Endothelial cell of umbilical vein (primary cell): ENCODE data around the gene TLN1. TPM values are rescaled to one million over a fixed set of nuclear protein-coding genes. Genes with fewer than 3 reads are reported as not detected.

Source experiments
- BruUV-seq: library from RNA; stranded (reverse); fragments of 400-500 nt; replicated peaks from 2 replicates; lab custom pipeline; 2021; lab: Mats Ljungman, UMichigan
- CTCF ChIA-PET: fragments of 300-600, 350-600 bp; sonication (Branson Sonifier 250); formaldehyde crosslinking; loops from one replicate; lab custom pipeline; 2021; ENCODE audit warnings: antibody characterized with exemption, inconsistent platforms; lab: Charles Lee
- POLR2A ChIA-PET: fragments of 300-600, 350-600 bp; sonication (Branson Sonifier 250); formaldehyde crosslinking; loops from one replicate; lab custom pipeline; 2021; ENCODE audit warnings: antibody characterized with exemption, inconsistent platforms; lab: Charles Lee
- DNase-seq: peaks from one replicate; pipeline ENCODE4 v3.0.0-alpha.2; 2011; ENCODE audit warnings: low read depth, low spot score
- FAIRE-seq: peaks from 2 replicates; lab custom pipeline; 2011; peaks lifted over from hg19 to GRCh38; lab: Jason Lieb, UNC
- H2AFZ ChIP-seq: 2 replicates; pipeline ENCODE4 v1.6.0; 2012; ENCODE audit warnings: low read depth, low read length, control low read depth, inconsistent platforms
- H3K27ac ChIP-seq: 2 replicates; pipeline ENCODE4 v1.5.1; 2011; ENCODE audit warnings: low read depth, mild to moderate bottlenecking, control low read depth, low read length, moderate library complexity; ENCODE audit not compliant: insufficient read depth
- H3K27me3 ChIP-seq, 2 experiments: 2 replicates each; pipeline versions ENCODE4 v1.6.0 to v1.6.1; 2011; ENCODE audit warnings: low read length in 2 of 2, mixed read lengths in 1 of 2; ENCODE audit not compliant: control insufficient read depth in 2 of 2, insufficient read depth in 2 of 2
- H3K36me3 ChIP-seq, 2 experiments: 2 replicates in 1 of 2; 3 replicates in 1 of 2; pipeline ENCODE4 v1.5.1; 2011; ENCODE audit warnings: low read length in 2 of 2, mild to moderate bottlenecking in 1 of 2, moderate library complexity in 1 of 2; ENCODE audit not compliant: control insufficient read depth in 2 of 2, insufficient read depth in 2 of 2; ENCODE audit errors: extremely low read depth in 1 of 2
- H3K4me1 ChIP-seq: 3 replicates; pipeline ENCODE4 v1.5.1; 2011; ENCODE audit warnings: mild to moderate bottlenecking, low read length; ENCODE audit not compliant: control insufficient read depth, insufficient read depth; ENCODE audit errors: extremely low read depth
- H3K4me2 ChIP-seq: 2 replicates; pipeline ENCODE4 v1.6.1; 2011; ENCODE audit warnings: low read length, control low read depth, mixed read lengths; ENCODE audit not compliant: insufficient read depth
- H3K4me3 ChIP-seq, 3 experiments: fragments of 200-600 bp in 1 of 3; sonication (generic), shearing (Covaris generic) in 1 of 3; replicated peaks in 1 of 3; 2 replicates each; pipeline ENCODE4 v1.5.1; 2011 to 2016; ENCODE audit warnings: control low read depth in 3 of 3, low read length in 3 of 3, mild to moderate bottlenecking in 2 of 3, inconsistent platforms in 1 of 3, low read depth in 1 of 3, moderate library complexity in 1 of 3; ENCODE audit not compliant: insufficient read depth in 1 of 3
- H3K79me2 ChIP-seq: 2 replicates; pipeline ENCODE4 v1.6.0; 2012; ENCODE audit warnings: low read length, inconsistent platforms; ENCODE audit not compliant: control insufficient read depth, insufficient read depth
- H3K9ac ChIP-seq: replicated peaks from 2 replicates; pipeline ENCODE3; 2011; ENCODE audit warnings: low read length, control low read depth; ENCODE audit not compliant: insufficient read depth; ENCODE audit errors: extremely low read depth
- H3K9me1 ChIP-seq: replicated peaks from 3 replicates; pipeline ENCODE4 v1.6.0; 2011; ENCODE audit warnings: mild to moderate bottlenecking, low read length; ENCODE audit not compliant: control insufficient read depth, insufficient read depth; ENCODE audit errors: extremely low read depth
- H3K9me3 ChIP-seq: replicated peaks from 2 replicates; pipeline ENCODE4 v1.5.1; 2012; ENCODE audit warnings: low read length, inconsistent platforms; ENCODE audit not compliant: control insufficient read depth, insufficient read depth
- H4K20me1 ChIP-seq: replicated peaks from 2 replicates; pipeline ENCODE3; 2011; ENCODE audit warnings: mild to moderate bottlenecking, low read length; ENCODE audit not compliant: control insufficient read depth, insufficient read depth; ENCODE audit errors: extremely low read depth
- EZH2 ChIP-seq: IDR thresholded peaks from 2 replicates; pipeline ENCODE4 v1.6.1; 2012; ENCODE audit warnings: borderline replicate concordance, low read depth, mild to moderate bottlenecking, moderate library complexity, low read length, inconsistent platforms; ENCODE audit not compliant: severe bottlenecking
- FOS ChIP-seq: IDR thresholded peaks from 2 replicates; pipeline ENCODE4 v1.6.1; 2011; ENCODE audit warnings: mild to moderate bottlenecking, low read length, moderate library complexity, borderline replicate concordance; ENCODE audit not compliant: insufficient read depth
- GATA2 ChIP-seq: IDR thresholded peaks from 2 replicates; pipeline ENCODE4 v1.7.0; 2011; ENCODE audit warnings: low read depth, mild to moderate bottlenecking, moderate library complexity, mixed read lengths, low read length; ENCODE audit not compliant: insufficient read length, insufficient read depth
- JUN ChIP-seq: IDR thresholded peaks from 2 replicates; pipeline ENCODE4 v1.6.1; 2011; ENCODE audit warnings: borderline replicate concordance, low read depth; ENCODE audit not compliant: insufficient read length, insufficient read depth
- MAX ChIP-seq: IDR thresholded peaks from 2 replicates; pipeline ENCODE4 v1.6.1; 2011; ENCODE audit not compliant: insufficient read depth, insufficient read length
- MYC ChIP-seq: IDR thresholded peaks from one replicate; pipeline ENCODE4 v1.6.1; 2011; ENCODE audit warnings: mild to moderate bottlenecking, low read depth, low read length
- POLR2A ChIP-seq: IDR thresholded peaks from 2 replicates; pipeline ENCODE4 v1.6.1; 2012; ENCODE audit warnings: low read depth, mild to moderate bottlenecking, control low read depth, low read length
- POLR2AphosphoS5 ChIP-seq: IDR thresholded peaks from 2 replicates; pipeline ENCODE4 v1.6.1; 2012; ENCODE audit warnings: low read depth, mild to moderate bottlenecking, control low read depth, low read length, moderate library complexity; ENCODE audit not compliant: insufficient read depth
- dilution Hi-C: fragments of 300-500 bp; cut with MboI; formaldehyde crosslinking; loops from one replicate; pipeline ENCODE4 v1.15.0; 2019; ENCODE audit warnings: low sequenced_read_pairs; ENCODE audit not compliant: extremely low pct_ligation_motif_present
- intact Hi-C: fragments of 100-400 bp; cut with micrococcal nuclease; formaldehyde crosslinking; loops from one replicate; pipeline ENCODE4 v1.10.0; 2022
- polyA plus RNA-seq, 4 experiments: library from polyadenylated mRNA; depleted of rRNA in 3 of 4; stranded (reverse) in 3 of 4; unstranded in 1 of 4; fragments of >200 nt; gene quantifications; 2 replicates each; pipeline versions ENCODE4 v1.2.1 to v1.2.3, GENCODE V29; 2011 to 2012; ENCODE audit warnings: missing spikeins in 1 of 4
- total RNA-seq: library from RNA; stranded (reverse); gene quantifications from 2 replicates; pipeline ENCODE4 v1.2.3, GENCODE V29; 2021
- TF ChIP-seq, protein P1 (sequence below), 2 donors: IDR thresholded peaks; 1 replicate in 1 of 2; 2 replicates in 1 of 2; pipeline ENCODE4 v1.5.1; 2011; ENCODE audit warnings: low read length in 2 of 2, mild to moderate bottlenecking in 2 of 2, moderate library complexity in 2 of 2, control low read depth in 1 of 2, inconsistent platforms in 1 of 2, low read depth in 1 of 2; ENCODE audit not compliant: insufficient read depth in 1 of 2; ENCODE audit errors: extremely low read depth in 1 of 2

Gene TLN1
- total and polyA plus RNA-seq, 2 donors (not counting 3 experiments of a cell fraction or from before 2014, with no cell fraction given) = 120 to 450 TPM

DNA sequence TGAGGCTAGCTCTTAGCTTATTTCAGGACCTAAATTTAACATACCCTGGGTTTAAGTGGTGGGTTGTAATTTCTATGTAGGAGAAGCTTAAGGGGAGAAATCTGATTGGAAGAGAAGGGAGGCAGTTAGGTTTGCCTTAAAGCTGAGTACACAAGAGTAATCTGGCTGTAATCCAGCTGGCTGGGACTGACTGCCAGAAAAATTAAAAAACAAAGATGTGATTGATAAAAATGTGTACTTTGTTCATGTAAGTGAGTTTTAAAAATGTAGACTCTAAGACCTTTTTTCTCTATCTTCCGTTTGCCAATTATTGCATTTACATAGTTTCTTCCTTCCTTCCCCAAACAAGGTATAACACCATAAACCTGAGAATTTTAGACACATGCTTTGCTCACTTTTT, 39.5 kb upstream of the TLN1 start:
- Histone ChIP-seq H3K4me1 (peaks cover 36% of the 10 kb centered on the region), H2AFZ (no peak overlapping the region), H3K79me2 (no peaks in the 10 kb centered on the region), H3K27ac (peak overlapping the region; percentile 43), H3K27me3 (no peaks in the 10 kb centered on the region), H3K9ac (no peak overlapping the region), H3K9me3 (no peaks in the 10 kb centered on the region), H3K4me2 (peak overlapping the region; percentile 78), H3K4me3 (no peak overlapping the region), H3K36me3 (no peaks in the 10 kb centered on the region), H4K20me1 (no peaks in the 10 kb centered on the region), H3K9me1 (no peaks in the 10 kb centered on the region)
- FAIRE-seq (peak; percentile 52), DNase-seq (peak; percentile 94)
- ChIA-PET POLR2A (interaction anchor here (0.7 to 2.0 kb wide), 2 partner anchors 11 to 41 kb away, joined by 3 to 4 read pairs; no protein-coding TSS in a partner anchor), CTCF (interaction anchor here (1.1 to 4.2 kb wide), 9 partner anchors 9 to 111 kb away, joined by 3 to 21 read pairs (median 7); partner anchors contain the start of genes GBA2, MSMP and RGP1)
- TF ChIP-seq, protein P1, sequence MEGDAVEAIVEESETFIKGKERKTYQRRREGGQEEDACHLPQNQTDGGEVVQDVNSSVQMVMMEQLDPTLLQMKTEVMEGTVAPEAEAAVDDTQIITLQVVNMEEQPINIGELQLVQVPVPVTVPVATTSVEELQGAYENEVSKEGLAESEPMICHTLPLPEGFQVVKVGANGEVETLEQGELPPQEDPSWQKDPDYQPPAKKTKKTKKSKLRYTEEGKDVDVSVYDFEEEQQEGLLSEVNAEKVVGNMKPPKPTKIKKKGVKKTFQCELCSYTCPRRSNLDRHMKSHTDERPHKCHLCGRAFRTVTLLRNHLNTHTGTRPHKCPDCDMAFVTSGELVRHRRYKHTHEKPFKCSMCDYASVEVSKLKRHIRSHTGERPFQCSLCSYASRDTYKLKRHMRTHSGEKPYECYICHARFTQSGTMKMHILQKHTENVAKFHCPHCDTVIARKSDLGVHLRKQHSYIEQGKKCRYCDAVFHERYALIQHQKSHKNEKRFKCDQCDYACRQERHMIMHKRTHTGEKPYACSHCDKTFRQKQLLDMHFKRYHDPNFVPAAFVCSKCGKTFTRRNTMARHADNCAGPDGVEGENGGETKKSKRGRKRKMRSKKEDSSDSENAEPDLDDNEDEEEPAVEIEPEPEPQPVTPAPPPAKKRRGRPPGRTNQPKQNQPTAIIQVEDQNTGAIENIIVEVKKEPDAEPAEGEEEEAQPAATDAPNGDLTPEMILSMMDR (IDR thresholded peaks at IDR 0.05; ENCODE audit: extremely low read depth in 1 of 2, insufficient read depth in 1 of 2, low read depth in 1 of 2, low read length in 2 of 2) = no peak
- TF ChIP-seq MAX (no peak), GATA2 (peak; percentile 53), JUN (no peak), MYC (no peak), POLR2A (no peak), POLR2AphosphoS5 (no peak), FOS (no peak), EZH2 (no peak)
- intact Hi-C loops = loop anchor here (1.0 to 2.0 kb wide), 2 partner anchors 11 to 15 kb away; no protein-coding TSS in a partner anchor
- BruUV-seq = no TSS peak
- dilution Hi-C loops = no loop called here
